ENCODE data around the gene CLSTN1. TPM values are rescaled to one million over a fixed set of nuclear protein-coding genes. Genes with fewer than 3 reads are reported as not detected.

CLSTN1 gene
- total and polyA plus RNA-seq, 2 donors (not counting 1 experiment from before 2014, with no cell fraction given): 34.9 to 81.4 TPM

DNA sequence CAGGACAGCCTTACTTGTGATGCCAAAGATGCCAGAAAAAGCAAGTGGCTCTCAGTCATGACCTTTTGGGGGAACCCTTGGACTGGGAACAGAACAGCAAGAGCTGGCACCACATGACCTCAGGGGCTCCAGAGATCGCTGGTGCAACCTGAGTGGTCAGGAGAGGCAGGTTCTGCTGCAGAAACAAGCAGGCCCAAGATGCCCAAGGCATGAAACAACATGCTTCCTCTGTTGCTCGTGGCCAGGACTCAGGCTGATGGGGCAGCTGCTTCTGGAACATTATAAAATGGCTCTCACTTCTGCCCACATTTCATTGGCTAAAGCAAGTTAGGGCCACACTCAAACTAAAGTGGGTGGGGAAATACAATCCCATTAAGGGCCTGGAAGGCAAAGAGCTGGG is 17.7 kb upstream of the CLSTN1 start:
- Histone ChIP-seq H3K9me3 (ENCODE audit: control extremely low read depth in 1 of 3, control insufficient read depth in 2 of 3, insufficient read depth in 1 of 3, low read length in 2 of 3) (peaks cover 0 to 5% (median 0%) of the 10 kb centered on the region in 3 donors), H3K9ac (ENCODE audit: low read length) (no peak overlapping the region), H3K4me1 (ENCODE audit: control insufficient read depth in 2 of 2, insufficient read depth in 2 of 2, low read length in 2 of 2) (no peaks in the 10 kb centered on the region), H3K27me3 (replicated peaks in 1 of 4; ENCODE audit: control extremely low read depth in 1 of 4, control insufficient read depth in 3 of 4, insufficient read depth in 4 of 4, low read length in 3 of 4) (no peaks in the 10 kb centered on the region), H3K79me2 (ENCODE audit: control insufficient read depth, insufficient read depth, low read length) (no peaks in the 10 kb centered on the region), H3K36me3 (replicated peaks in 1 of 2; ENCODE audit: control extremely low read depth in 1 of 2, control insufficient read depth in 1 of 2, extremely low read depth in 1 of 2, insufficient read depth in 2 of 2, low read length in 1 of 2) (no peaks in the 10 kb centered on the region), H3K4me2 (replicated peaks; ENCODE audit: low read depth, low read length, poor library complexity, severe bottlenecking) (no peak overlapping the region), H3K4me3 (ENCODE audit: control extremely low read depth in 1 of 5, extremely low read depth in 1 of 5, insufficient read depth in 1 of 5, low read depth in 2 of 5, low read length in 4 of 5) (no peak overlapping the region), H4K20me1 (ENCODE audit: control insufficient read depth, insufficient read depth, low read length, poor library complexity, severe bottlenecking) (no peaks in the 10 kb centered on the region), H2AFZ (ENCODE audit: insufficient read depth, low read depth, low read length, poor library complexity, severe bottlenecking) (no peak overlapping the region), H3K27ac (ENCODE audit: low read length in 2 of 2) (no peak overlapping the region)
- TF ChIP-seq EZH2 (IDR thresholded peaks at IDR 0.05; ENCODE audit: borderline replicate concordance, insufficient read depth, low read depth, low read length, poor library complexity, severe bottlenecking): no peak
- TF ChIP-seq CTCF (IDR thresholded peaks at IDR 0.05): no peak
- Mint-ChIP-seq H3K4me1 (no peaks in the 10 kb centered on the region), H3K4me3 (no peak overlapping the region), H3K27ac (no peak overlapping the region), H3K9me3 (ENCODE audit: insufficient read depth) (no peaks in the 10 kb centered on the region), H3K27me3 (no peaks in the 10 kb centered on the region)
- intact Hi-C loops (cut with micrococcal nuclease): no loop called here
- POLR2A ChIA-PET: no interaction called here
- CTCF ChIA-PET: interaction anchor here (1.4 kb wide), 1 partner anchor 14 kb away, joined by 5 read pairs; no protein-coding TSS in a partner anchor
- WGBS (ENCODE audit: insufficient coverage): 96% methylated on average over 2 of the region's 2 CpGs
- DNase-seq (no peak), ATAC-seq (ENCODE audit: low read depth) (no peak)

GRCh38 chr1:9840176-9840575 is 16.4 kb upstream of the CLSTN1 start:
- intact Hi-C loops (cut with micrococcal nuclease): no loop called here
- POLR2A ChIA-PET: no interaction called here

More at GRCh38 chr1:9840176-9840575, 16.4 kb upstream of the CLSTN1 start:
- Histone ChIP-seq H2AFZ (ENCODE audit: insufficient read depth, low read depth, low read length, poor library complexity, severe bottlenecking) (no peak overlapping the region), H3K79me2 (ENCODE audit: control insufficient read depth, insufficient read depth, low read length) (no peaks in the 10 kb centered on the region), H3K4me1 (ENCODE audit: control insufficient read depth in 2 of 2, insufficient read depth in 2 of 2, low read length in 2 of 2) (no peaks in the 10 kb centered on the region), H3K27me3 (replicated peaks in 1 of 4; ENCODE audit: control extremely low read depth in 1 of 4, control insufficient read depth in 3 of 4, insufficient read depth in 4 of 4, low read length in 3 of 4) (no peaks in the 10 kb centered on the region), H3K4me3 (ENCODE audit: control extremely low read depth in 1 of 5, extremely low read depth in 1 of 5, insufficient read depth in 1 of 5, low read depth in 2 of 5, low read length in 4 of 5) (no peak overlapping the region), H3K9ac (ENCODE audit: low read length) (no peak overlapping the region), H4K20me1 (ENCODE audit: control insufficient read depth, insufficient read depth, low read length, poor library complexity, severe bottlenecking) (no peaks in the 10 kb centered on the region), H3K36me3 (replicated peaks in 1 of 2; ENCODE audit: control extremely low read depth in 1 of 2, control insufficient read depth in 1 of 2, extremely low read depth in 1 of 2, insufficient read depth in 2 of 2, low read length in 1 of 2) (no peaks in the 10 kb centered on the region), H3K9me3 (ENCODE audit: control extremely low read depth in 1 of 3, control insufficient read depth in 2 of 3, insufficient read depth in 1 of 3, low read length in 2 of 3) (peaks cover 0 to 5% (median 0%) of the 10 kb centered on the region in 3 donors), H3K4me2 (replicated peaks; ENCODE audit: low read depth, low read length, poor library complexity, severe bottlenecking) (no peak overlapping the region), H3K27ac (ENCODE audit: low read length in 2 of 2) (no peak overlapping the region)
- DNase-seq (no peak), ATAC-seq (ENCODE audit: low read depth) (no peak)
- H3K9me3 Mint-ChIP-seq (ENCODE audit: insufficient read depth): no peaks in the 10 kb centered on the region
- H3K4me3 Mint-ChIP-seq: no peak overlapping the region
- CTCF ChIA-PET: no interaction called here
- H3K27me3 Mint-ChIP-seq: no peaks in the 10 kb centered on the region
- H3K27ac Mint-ChIP-seq: no peak overlapping the region
- TF ChIP-seq EZH2 (IDR thresholded peaks at IDR 0.05; ENCODE audit: borderline replicate concordance, insufficient read depth, low read depth, low read length, poor library complexity, severe bottlenecking): no peak
- TF ChIP-seq CTCF (IDR thresholded peaks at IDR 0.05): no peak
- no peaks in the 10 kb centered on the region for H3K4me1 Mint-ChIP-seq
- 93% methylated on average over 3 of the region's 3 CpGs for WGBS (ENCODE audit: insufficient coverage)

Measured in B cell (primary cell).